ENCODE data around the gene SMYD1. TPM values are rescaled to one million over a fixed set of nuclear protein-coding genes. Genes with fewer than 3 reads are reported as not detected.

Gene SMYD1
- total RNA-seq, 2 experiments from 2014 or later = not detected

DNA sequence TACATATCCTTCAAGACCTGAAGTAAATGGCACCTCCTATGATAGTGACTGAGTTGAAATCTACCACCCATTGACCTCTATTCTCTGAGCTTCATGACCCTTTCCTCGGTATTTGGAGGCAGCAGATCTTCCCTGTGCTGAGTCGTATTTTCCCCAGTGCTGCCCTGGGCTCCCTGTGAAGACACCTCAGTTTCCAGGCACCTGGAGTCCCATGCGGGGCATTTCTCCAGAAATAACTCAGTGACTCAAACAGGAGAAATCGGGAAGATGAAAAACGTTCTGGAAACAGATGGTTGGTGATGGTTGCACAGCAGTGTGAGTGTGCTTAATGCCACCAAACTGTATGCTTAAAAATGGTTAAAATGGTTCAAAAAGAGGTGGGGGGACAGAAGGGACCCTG is 18.0 kb downstream of the SMYD1 start:
- Mint-ChIP-seq H3K4me1 (ENCODE audit: low read depth) (peaks cover 18% of the 10 kb centered on the region), H3K4me3 (no peak overlapping the region), H3K36me3 (ENCODE audit: low read depth) (no peaks in the 10 kb centered on the region), H3K9me3 (no peaks in the 10 kb centered on the region), H3K27ac (no peak overlapping the region), H3K27me3 (no peaks in the 10 kb centered on the region)
- peaks cover 0 to 5% of the 10 kb centered on the region in 2 experiments for H3K27me3 ChIP-seq (ENCODE audit: control insufficient read depth in 1 of 2, insufficient read depth in 2 of 2, low read length in 2 of 2)
- H3K27ac ChIP-seq (ENCODE audit: low read depth in 1 of 2, low read length in 2 of 2) = no peak overlapping the region
- CTCF ChIA-PET = no interaction called here
- intact Hi-C loops (cut with DNase I, micrococcal nuclease) = no loop called here
- POLR2A ChIA-PET = no interaction called here
- ATAC-seq (ENCODE audit: poor library complexity) (no peak), DNase-seq (no peak)
- TF ChIP-seq, protein P1, sequence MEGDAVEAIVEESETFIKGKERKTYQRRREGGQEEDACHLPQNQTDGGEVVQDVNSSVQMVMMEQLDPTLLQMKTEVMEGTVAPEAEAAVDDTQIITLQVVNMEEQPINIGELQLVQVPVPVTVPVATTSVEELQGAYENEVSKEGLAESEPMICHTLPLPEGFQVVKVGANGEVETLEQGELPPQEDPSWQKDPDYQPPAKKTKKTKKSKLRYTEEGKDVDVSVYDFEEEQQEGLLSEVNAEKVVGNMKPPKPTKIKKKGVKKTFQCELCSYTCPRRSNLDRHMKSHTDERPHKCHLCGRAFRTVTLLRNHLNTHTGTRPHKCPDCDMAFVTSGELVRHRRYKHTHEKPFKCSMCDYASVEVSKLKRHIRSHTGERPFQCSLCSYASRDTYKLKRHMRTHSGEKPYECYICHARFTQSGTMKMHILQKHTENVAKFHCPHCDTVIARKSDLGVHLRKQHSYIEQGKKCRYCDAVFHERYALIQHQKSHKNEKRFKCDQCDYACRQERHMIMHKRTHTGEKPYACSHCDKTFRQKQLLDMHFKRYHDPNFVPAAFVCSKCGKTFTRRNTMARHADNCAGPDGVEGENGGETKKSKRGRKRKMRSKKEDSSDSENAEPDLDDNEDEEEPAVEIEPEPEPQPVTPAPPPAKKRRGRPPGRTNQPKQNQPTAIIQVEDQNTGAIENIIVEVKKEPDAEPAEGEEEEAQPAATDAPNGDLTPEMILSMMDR (IDR thresholded peaks at IDR 0.05) = no peak
- H3K9me3 ChIP-seq (ENCODE audit: control insufficient read depth in 1 of 2, insufficient read depth in 1 of 2, low read length in 2 of 2) = no peaks in the 10 kb centered on the region
- H3K4me3 ChIP-seq (ENCODE audit: low read length) = no peak overlapping the region
- no peaks in the 10 kb centered on the region for H3K4me1 ChIP-seq (ENCODE audit: insufficient read depth, low read length)
- no peaks in the 10 kb centered on the region for H3K36me3 ChIP-seq (ENCODE audit: insufficient read depth, low read length)

DNA sequence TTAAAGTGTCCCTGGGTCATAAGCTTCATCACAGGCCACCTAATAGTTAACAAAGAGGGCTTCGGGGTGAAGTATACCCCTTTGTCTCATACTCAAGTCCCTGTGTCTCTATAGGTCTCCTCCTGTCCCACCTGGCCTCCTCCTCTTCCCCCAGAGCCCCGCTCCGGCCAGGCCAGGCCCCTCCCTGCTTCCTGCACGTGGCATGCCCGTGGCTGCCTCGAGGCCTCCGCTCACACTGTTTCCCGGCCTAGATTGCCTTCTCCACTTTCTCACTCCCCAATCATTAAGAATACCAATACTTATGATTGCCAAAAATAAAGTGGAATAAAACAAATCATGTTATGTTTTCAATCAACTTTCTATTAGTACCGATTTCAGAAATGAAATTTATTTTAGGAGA is 18.8 kb downstream of the SMYD1 start:
- Histone ChIP-seq H3K27me3 (ENCODE audit: control insufficient read depth in 1 of 2, insufficient read depth in 2 of 2, low read length in 2 of 2) (peaks cover 0 to 5% of the 10 kb centered on the region in 2 experiments), H3K36me3 (ENCODE audit: insufficient read depth, low read length) (no peaks in the 10 kb centered on the region), H3K9me3 (ENCODE audit: control insufficient read depth in 1 of 2, insufficient read depth in 1 of 2, low read length in 2 of 2) (no peaks in the 10 kb centered on the region), H3K27ac (ENCODE audit: low read depth in 1 of 2, low read length in 2 of 2) (no peak overlapping the region), H3K4me3 (ENCODE audit: low read length) (no peak overlapping the region), H3K4me1 (ENCODE audit: insufficient read depth, low read length) (peaks cover 8% of the 10 kb centered on the region)
- ATAC-seq (ENCODE audit: poor library complexity) = no peak
- intact Hi-C loops (cut with DNase I, micrococcal nuclease) = no loop called here
- Mint-ChIP-seq H3K9me3 (no peaks in the 10 kb centered on the region), H3K4me3 (no peak overlapping the region), H3K36me3 (ENCODE audit: low read depth) (no peaks in the 10 kb centered on the region), H3K27ac (no peak overlapping the region), H3K4me1 (ENCODE audit: low read depth) (peaks cover 26% of the 10 kb centered on the region), H3K27me3 (no peaks in the 10 kb centered on the region)
- no peak for DNase-seq
- ChIA-PET CTCF (no interaction called here), POLR2A (no interaction called here)
- TF ChIP-seq, protein P1 (IDR thresholded peaks at IDR 0.05) = no peak

DNA sequence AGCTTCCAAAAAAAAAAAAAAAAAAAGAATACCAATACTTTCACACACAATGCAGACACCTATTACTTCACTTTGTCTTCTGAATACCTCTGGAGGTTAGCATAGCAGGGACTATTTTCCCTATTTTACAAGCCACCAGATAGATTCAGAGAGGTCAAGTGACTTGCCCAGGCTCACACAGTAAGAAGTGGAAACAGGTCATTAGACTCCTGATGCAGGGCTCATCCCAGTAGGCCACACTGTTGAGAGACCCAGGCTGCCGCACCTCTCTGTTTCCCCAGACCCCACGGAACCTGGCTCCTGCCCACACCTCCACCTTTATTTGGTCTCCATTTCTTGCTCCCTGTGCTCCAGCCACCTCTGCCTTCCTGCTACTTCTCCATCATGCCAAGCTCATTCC is 19.4 kb downstream of the SMYD1 start:
- Mint-ChIP-seq H3K9me3 (no peaks in the 10 kb centered on the region), H3K4me3 (no peak overlapping the region)
- ATAC-seq (ENCODE audit: poor library complexity) = no peak

More for the DNA sequence above, 19.4 kb downstream of the SMYD1 start:
- Histone ChIP-seq H3K27ac (ENCODE audit: low read depth in 1 of 2, low read length in 2 of 2) (no peak overlapping the region), H3K27me3 (ENCODE audit: control insufficient read depth in 1 of 2, insufficient read depth in 2 of 2, low read length in 2 of 2) (peaks cover 0 to 5% of the 10 kb centered on the region in 2 experiments), H3K4me1 (ENCODE audit: insufficient read depth, low read length) (peaks cover 11% of the 10 kb centered on the region), H3K4me3 (ENCODE audit: low read length) (no peak overlapping the region), H3K9me3 (ENCODE audit: control insufficient read depth in 1 of 2, insufficient read depth in 1 of 2, low read length in 2 of 2) (no peaks in the 10 kb centered on the region), H3K36me3 (ENCODE audit: insufficient read depth, low read length) (no peaks in the 10 kb centered on the region)
- H3K36me3 Mint-ChIP-seq (ENCODE audit: low read depth) = no peaks in the 10 kb centered on the region
- no peak for DNase-seq
- intact Hi-C loops (cut with DNase I, micrococcal nuclease) = no loop called here
- TF ChIP-seq, protein P1 (IDR thresholded peaks at IDR 0.05) = no peak
- no peak overlapping the region for H3K27ac Mint-ChIP-seq
- ChIA-PET POLR2A (no interaction called here), CTCF (no interaction called here)
- peaks cover 27% of the 10 kb centered on the region for H3K4me1 Mint-ChIP-seq (ENCODE audit: low read depth)
- no peaks in the 10 kb centered on the region for H3K27me3 Mint-ChIP-seq
